T47D (cell line): ENCODE measurements around the gene LCE1D.

Experiments
- DNase-seq, 2 experiments: peaks; one replicate each; pipeline versions ENCODE4 v3.0.0 to v3.0.0-alpha.2; 2011 to 2012; ENCODE audit warnings: low read depth in 1 of 2, low spot score in 1 of 2
- JUND ChIP-seq: IDR thresholded peaks from 2 replicates; pipeline ENCODE4 v1.6.1; 2012; ENCODE audit warnings: low read depth
- in situ Hi-C: cut with HindIII; loops from 2 replicates; pipeline ENCODE4 v1.10.0; 2016; ENCODE audit warnings: low sequenced_read_pairs, low pct_unique_long_range_greater_than_20kb

LCE1D gene, protein sequence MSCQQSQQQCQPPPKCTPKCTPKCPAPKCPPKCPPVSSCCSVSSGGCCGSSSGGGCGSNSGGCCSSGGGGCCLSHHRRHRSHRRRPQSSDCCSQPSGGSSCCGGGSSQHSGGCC

DNA sequence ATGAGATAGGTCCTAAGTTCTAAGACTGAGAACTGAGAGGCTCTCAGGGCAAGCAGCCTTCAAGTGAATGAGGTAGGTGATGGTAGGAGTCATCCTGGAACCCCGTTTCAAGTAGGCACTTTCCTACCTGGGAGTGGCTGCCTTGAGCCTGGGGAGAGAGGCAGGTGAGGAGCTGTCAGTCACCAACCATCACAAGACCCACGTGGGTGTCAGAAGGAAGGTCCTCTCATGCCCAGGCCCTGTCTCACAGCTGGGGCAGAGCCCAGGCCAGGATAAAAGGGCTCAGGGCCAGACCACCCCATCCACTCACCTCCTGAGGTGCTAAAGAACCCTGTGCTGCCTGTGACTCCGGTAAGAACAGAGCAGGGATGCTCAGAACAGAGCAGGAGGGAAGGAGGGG, at the start of gene LCE1D:
Gene LCE1D, plus strand, starts transcription at position 301 of the 400 bp plus-strand sequence. CDS start 1,074 bp downstream, outside the sequence.
- TF ChIP-seq JUND, result no peak
- DNase-seq, result no peak
- in situ Hi-C loops, result no loop called here

DNA sequence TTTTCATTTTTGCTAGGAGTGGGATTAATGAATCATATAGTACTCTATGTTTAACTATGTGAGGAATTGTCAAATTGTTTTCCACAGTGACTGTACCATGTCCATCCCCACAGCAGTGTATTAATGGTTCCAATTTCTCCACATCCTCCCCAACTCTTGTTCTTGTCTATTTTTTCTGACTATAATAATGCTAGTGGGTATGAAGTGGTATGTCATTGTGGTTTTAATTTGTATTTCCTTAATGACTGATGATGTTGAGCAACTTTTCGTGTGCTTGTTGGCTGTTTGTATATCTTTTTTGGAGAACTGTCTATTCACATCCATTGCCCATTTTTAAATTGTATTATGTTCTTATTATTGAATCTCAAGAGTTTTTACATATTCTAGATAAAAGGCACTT, 48.7 kb upstream of the LCE1D start:
- no peak for DNase-seq
- no peak for TF ChIP-seq JUND
- in situ Hi-C loops, result no loop called here

DNA sequence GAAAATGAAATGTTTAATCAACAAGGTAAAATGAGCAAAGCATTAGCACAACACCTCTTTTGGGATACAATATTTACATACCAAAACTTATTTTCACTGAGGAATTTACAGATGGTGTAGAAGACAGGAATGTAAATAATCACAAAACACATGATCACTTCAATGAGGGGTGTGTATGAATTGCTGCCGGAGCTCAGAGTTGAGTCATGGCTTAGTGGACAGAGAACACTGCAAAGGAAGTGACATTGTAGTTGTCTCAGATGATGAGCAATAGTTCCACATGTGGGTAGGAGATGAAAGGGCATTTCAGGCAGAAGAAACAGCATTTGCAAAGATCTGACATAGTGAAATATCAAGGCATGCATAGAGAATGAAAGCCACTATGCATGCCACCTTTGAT, 44.3 kb upstream of the LCE1D start:
- in situ Hi-C loops, result no loop called here
- no peak for TF ChIP-seq JUND
- no peak for DNase-seq

DNA sequence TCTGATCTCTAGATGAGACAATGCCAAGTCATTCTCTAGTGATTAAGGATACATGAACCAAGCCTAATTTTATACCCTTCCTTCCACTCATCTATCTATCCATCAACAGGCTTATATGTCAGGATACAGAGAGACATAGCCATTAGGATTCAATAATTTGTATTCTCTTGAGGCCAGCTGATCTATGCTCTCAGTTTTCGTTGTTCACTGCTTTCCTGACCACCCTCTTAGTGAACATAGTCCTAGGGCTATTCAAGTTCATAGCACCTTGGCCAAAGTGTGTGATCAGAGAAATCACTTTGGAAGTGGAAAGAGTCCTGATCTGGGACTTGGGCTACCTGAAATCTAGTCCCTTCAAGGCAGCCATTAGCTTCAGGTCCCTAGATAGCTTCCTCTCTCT, 42.9 kb upstream of the LCE1D start:
- no peak for DNase-seq
- TF ChIP-seq JUND, result no peak
- in situ Hi-C loops, result no loop called here

DNA sequence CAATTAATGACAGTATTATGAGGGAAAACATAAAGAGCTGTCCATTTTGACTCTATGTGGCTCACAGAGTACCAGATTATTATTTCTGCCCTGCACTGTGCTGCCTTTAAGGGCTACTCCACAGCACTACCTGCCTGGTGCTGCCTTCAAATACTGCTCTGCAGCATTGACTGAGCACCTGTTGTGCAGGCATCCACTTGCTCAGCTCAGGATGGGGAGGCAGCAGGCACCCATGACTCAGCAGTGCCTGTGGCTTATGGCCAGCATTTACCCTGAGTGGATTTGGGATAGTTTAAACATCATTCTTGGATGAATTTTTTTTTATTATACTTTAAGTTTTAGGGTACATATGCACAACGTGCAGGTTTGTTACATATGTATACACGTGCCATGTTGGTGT, 39.6 kb upstream of the LCE1D start:
- in situ Hi-C loops, result no loop called here
- no peak for TF ChIP-seq JUND
- DNase-seq, result peak in 1 of 2 experiments; percentile 59

DNA sequence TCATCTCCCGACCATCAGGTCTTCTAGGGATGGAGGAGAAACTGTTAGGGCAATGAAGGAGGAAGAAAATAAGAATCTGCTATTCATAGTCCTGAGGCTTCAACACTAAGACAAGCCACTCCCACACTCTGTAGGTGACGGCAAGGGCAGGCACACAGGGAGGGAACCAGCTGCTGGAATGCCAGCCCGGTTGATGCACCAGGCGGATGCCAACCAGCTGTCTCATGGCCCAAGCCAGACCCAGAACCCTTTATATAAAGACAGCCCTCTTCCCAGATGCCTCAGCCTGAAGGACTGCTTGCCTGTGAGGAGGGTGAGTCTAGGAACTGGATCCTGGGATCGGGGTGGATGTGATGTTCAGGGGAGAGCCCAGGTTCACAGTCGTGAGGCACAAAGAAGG, 38.8 kb upstream of the LCE1D start, which contains the start of gene KPRP:
Gene KPRP, plus strand, starts transcription at position 279 of the 400 bp plus-strand sequence. CDS start 1,564 bp downstream, outside the sequence.
- DNase-seq, result no peak
- no peak for TF ChIP-seq JUND
- in situ Hi-C loops, result no loop called here

DNA sequence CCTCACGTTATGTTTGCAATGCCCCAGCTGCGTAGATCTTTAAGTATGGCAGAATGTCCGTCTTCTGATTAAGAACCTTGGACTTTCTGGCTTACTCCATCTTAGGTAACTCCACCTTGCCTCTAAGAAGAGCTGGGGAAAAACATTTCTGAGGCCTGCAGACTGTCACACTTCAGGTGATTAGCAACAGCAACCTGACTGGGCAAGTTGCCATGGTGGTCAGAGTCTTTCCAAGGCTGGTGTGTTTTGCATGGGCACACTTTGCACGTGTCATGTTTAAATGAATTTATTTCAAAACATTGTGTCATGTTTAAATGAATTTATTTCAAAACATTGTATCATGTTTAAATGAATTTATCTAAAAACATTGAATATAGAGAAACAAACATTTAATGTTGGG, 37.9 kb upstream of the LCE1D start:
- in situ Hi-C loops, result no loop called here
- no peak for TF ChIP-seq JUND
- DNase-seq, result no peak

DNA sequence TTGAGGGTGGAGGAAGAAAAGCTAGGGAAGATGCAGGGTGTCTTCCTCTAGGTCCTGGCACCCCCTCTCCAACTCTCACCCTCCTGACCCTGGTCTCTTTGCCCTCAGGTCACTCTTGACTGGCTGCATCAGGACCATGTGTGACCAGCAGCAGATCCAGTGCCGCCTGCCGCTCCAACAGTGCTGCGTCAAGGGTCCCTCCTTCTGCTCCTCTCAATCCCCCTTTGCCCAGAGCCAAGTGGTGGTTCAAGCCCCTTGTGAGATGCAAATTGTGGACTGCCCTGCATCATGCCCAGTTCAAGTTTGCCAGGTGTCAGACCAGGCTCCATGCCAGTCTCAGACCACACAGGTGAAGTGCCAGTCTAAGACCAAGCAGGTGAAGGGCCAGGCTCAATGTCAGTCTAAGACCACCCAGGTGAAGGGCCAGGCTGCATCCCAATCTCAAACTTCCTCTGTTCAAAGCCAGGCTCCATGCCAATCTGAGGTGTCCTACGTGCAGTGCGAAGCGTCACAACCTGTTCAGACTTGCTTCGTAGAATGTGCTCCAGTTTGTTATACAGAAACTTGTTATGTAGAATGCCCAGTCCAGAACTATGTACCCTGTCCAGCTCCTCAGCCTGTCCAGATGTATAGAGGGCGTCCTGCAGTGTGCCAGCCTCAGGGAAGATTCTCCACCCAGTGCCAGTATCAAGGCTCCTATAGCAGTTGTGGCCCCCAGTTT, 36.9 kb upstream of the LCE1D start:
- TF ChIP-seq JUND, result no peak
- in situ Hi-C loops, result no loop called here
- no peak for DNase-seq

DNA sequence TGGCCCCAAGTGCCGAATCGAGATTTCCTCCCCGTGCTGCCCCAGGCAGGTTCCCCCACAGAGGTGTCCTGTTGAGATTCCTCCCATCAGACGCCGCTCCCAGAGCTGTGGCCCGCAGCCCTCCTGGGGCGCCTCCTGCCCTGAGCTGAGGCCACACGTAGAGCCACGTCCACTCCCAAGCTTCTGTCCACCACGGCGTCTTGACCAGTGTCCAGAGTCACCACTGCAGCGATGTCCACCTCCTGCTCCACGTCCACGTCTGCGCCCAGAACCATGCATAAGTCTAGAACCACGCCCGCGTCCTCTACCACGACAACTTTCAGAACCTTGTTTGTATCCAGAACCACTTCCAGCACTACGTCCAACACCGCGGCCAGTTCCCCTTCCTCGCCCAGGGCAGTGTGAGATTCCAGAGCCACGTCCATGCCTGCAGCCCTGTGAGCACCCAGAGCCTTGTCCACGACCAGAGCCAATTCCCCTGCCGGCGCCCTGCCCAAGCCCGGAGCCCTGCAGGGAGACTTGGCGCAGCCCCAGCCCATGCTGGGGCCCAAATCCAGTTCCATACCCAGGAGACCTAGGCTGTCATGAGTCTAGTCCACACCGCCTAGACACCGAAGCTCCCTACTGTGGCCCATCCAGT, 35.9 kb upstream of the LCE1D start:
- in situ Hi-C loops, result no loop called here
- TF ChIP-seq JUND, result no peak
- no peak for DNase-seq

DNA sequence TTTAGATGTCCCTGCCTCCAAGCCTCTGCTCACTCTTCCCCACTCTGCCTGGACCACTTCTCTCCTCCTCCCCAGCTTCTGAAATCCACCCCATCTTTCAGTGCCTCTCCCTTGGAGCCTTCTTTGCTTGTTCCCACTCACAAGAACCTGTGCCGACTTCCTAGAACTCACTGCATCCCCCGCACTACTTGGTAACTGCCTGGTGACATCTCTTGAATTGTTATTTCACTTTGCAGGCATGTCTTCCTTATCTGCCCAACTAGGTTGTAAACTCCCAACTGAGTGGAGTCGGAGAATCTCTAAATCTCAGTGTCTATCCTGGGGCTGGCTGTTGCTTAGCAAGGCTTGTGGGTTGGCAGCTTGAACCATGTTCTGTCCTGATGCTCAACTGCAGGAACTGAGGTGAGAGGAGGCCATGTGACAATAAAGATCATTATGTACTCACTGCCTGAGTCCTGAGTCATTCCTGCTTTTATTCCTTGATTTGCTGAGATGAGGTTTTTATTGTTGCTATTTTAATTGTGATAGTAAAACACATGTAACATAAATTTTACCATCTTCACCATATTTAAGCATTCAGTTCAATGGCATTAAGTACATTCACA, 34.8 kb upstream of the LCE1D start:
- peak in 1 of 2 experiments; percentile 38 for DNase-seq
- TF ChIP-seq JUND, result no peak
- in situ Hi-C loops, result no loop called here

DNA sequence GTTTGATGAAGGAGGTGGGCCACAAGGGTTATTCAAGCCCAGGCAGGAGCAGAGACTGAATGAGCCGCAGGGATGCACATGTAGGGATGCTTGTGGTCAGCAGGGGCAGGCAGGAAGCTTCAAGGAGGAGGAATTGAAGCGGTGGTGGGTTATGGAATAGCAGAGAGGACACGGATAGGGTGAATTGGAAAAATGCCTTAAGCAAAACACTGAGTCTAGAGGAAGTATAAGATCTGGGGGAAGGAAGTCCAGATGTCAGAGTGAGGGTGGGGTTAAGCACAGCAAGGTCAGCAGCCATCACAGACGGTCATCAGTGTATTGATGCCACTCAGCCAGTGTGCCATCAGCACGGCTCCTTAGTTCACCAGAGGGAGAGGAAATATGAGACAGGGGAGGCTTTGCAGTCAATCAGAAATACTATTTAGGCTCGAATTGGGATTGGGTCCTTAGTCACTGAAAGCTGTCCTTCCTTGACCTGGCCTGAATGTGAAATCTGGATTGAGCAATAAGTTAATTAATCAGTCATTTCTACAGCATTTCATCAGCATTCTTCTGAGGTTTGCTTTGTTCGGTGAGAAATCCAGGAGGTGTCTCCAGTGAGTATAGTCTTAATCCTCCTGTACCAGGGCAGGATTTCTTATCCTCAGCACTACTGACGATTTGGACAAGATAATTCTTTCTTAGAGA, 27.5 kb upstream of the LCE1D start:
- DNase-seq, result no peak
- TF ChIP-seq JUND, result no peak
- in situ Hi-C loops, result no loop called here

DNA sequence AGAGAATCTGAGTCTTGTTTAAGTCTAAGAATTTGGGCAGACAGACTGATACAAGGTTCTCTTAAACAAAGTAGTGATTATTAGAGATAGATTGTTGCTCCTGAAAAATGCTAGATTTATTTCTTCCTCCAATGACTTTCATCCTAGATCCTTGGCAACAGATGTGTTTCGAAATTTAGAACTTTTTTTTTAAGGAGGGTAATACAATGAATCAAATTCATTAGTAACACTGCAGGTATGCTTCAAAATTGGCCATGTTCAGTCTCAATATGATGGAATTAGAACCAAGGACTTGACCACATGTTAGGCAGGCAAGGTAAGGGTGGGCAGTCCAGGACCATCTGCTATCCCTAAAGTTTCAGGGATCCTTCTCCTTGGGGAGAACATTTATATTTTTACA, 26.1 kb upstream of the LCE1D start:
- in situ Hi-C loops, result no loop called here
- no peak for TF ChIP-seq JUND
- no peak for DNase-seq
